ENCODE results near the gene LDLRAP1.
A peak's percentile ranks its signal among the peaks of the same experiment; 100 is the strongest.

The LDLRAP1 gene

DNA sequence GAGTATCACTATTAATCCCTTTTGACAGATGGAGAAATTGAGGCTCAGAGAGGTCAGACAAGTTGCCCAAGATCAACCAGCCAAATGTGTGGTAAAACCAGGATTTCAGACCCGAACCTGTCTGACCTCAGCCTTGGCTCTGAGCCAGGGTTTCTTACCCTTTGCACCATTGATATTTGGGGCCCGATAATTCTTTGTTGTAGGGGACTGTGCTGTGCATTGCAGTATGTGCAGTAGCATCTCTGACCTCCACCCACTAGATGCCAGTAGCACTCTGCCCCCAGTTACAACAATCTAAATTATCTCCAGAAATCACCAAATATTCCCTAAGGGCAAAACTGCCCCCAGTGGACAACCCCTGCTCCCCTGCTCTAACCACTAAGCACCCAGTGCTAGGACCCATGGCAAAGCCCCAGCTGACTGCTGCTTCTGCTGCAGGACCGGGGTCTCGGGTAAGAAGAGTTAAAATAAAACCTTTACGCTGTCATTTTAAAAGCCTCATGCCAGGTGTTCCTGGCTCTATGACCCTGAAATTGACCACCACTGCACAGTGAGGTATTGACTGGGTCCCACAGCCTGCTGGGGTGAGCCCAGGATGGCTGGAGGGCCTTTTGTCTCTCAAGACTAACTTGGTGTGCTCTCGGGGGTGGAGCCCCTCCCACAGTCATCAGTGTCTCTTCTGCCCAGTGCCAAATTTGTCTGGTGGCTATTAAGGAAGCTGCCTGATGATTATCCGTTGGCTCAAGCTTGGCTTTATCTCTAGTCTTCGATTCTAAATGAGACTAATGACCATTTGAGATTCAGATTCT lies 67.6 kb downstream of the LDLRAP1 start:
- DNase-seq, result peak in 1 of 2 experiments; percentile 26

DNA sequence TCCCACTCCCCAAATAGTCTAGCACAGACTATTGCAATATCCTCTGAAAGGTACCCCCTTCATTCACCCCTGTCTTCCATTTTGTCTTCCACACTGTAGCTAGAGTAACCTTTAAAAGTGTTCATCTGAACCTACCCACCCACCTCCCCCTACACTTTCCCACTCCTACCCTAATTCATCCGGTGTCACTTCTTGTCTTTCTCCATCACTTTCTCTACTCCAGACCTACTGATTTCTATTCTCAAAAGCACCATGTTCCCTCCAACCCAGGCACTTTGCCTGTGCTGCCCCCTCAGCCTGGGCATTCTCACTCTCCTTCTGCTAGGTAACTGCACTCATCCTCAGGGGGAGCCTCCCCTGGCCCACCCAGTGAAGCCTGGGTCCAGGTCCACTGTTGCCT lies 68.4 kb downstream of the LDLRAP1 start:
- no peak for DNase-seq

DNA sequence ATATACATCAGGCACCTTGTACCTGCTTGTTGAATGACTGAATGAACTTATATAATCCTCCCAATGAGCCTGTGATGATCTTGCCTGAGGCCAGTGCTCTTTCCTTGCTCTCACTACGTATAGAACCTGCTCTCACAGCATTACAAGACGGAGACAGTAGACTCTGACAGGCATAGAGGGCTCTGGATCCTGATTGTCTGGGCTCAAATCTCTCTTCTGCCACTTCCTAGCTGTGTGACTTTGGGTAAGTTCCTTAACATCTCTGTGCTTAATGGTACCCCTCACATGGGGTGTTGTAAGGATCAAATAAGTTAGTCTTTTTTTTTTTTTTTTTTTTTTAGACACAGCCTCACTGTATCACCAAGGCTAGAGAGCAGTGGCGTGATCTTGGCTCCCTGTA lies 69.0 kb downstream of the LDLRAP1 start:
- DNase-seq, result no peak

DNA sequence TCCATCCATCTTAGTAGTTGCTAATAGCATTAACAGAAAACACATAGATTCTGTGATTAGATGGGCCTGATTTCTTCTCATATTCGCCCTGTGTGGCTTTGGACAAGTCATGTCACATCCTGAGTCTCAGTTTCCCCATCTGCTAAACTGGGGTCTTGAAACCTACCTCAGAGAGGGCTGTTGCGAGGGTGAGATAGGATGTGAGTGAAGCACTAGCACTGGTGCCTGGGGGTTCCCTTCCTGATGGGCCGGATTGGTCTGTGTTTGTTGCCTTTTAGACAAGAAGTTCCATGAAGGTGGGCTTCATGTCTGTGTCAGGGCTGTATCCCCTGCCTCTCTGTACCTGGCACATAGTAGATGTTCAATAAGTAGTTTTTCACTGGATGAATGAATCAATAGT lies 69.7 kb downstream of the LDLRAP1 start:
- DNase-seq, result no peak

DNA sequence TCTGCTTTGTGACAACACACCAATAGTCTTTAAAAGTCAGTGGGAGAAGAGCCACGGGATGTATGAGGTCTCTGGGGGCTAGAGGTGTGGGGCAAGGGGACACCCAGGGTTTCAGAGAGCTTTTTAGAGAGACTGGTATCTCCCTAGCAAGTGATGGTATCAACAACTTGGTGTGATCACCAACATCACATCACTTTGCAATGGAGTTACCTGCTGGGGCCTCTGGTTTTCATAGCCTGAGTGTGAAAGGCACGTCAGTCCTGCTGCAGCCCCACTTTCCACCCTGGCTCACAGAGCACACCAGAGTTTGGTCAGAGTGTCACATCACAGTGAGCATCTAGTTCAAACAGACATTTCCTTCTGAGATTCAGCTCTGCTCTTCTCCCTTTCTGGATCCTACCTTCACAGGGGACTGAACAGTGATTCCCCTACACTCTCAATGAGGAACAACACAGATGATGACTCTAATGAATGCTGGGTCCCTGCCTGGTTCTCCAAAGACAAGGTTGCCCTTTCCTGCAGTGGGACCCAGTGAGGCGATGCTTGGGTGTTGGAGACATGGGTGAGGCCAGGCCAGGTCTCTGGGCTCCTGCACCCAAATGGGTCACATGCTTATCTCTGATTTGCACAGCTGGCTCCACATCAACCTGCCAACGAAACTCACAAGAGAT lies 71.2 kb downstream of the LDLRAP1 start:
- no peak for DNase-seq

DNA sequence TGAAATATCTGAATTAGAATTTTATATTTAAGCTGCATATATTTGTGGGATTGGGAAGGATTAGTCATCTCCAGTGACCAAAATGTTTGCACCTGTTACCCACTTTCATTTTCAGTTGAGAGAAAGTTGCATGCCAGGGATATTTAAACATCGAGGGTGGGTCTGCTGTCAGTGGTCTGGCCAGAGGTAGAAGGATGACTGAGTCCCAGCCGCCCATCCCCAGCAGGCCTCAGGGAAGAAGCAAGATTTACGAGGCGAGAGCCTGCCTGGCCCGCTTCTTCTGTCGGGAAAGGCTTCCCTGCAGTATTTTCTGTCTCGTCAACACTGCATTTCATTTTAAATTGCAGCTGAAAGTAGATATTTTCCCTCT lies 71.8 kb downstream of the LDLRAP1 start:
- no peak for DNase-seq

DNA sequence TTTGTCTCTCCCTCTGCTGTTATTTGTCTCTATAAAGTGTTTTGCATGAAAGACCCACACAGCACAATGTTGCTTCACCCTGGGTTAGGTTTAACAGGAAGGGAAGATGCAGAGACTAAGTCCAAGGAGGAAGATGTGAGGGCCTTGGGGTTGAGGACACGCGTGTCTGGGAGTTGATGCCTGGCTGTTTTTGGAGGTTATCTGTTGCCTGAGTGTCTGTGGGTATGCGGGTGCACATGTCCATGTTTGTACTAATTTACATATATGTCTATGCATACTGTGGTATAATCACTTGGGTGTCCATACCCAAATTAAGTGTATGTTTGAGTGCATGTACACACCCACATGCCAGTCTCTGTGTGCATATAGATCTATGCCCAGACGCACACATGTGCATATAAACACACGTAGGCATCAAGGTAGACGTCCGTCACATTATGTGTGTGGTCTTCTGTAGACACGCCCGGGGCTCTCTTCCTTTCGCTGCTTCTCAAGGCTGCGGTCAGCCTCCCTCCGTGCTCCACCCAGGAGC lies 72.2 kb downstream of the LDLRAP1 start:
- DNase-seq, result no peak

DNA sequence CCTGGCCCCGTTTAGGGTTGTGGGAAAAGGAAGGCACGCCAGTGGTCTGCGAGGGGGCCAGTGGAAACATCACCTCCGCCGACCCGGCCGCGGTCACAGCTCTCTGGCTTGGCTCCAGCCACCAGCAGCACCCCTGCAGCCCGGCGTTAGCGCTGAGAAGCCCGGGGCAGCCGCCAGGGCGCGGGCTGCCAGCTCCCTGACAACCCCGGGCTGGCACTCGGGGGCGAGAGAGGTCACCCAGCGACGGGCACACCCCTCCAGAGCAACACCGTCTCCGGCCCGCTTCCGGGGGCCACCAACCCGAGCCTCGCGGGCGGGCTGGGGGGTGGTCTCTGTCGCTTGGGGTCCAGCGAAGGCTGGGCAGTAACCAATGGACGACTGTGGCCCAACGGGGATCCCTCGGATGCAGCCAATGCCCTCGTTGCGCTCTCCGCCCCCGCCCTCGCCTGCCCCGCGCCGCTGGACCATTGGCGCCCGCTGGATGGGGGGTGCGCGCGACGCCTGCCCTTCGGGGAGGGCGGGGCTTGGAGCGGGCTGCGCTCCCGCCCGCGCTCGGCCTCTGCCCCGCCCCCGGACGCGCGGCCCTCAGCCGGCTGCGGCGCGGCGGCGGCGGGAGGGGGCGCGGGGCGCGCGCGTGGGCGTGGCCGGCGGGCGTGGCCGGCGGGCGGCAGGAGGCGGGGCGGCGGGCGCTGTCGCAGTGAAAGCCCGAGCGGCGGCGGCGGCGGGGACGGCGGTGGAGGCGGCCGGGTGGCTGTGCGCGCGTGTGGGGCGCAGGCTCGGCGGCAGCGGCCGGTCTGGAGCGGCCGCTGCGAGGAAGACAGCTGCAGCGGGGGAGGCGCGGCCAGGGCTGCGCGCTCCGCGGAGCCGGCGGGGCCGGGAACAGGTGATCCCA lies 72.9 kb downstream of the LDLRAP1 start, which contains the start of gene MAN1C1:
Gene MAN1C1, plus strand, starts transcription at position 697 of the 892 bp plus-strand sequence. CDS start 1,007 bp downstream, outside the sequence.
- DNase-seq, result peak; percentile 83 to 89

DNA sequence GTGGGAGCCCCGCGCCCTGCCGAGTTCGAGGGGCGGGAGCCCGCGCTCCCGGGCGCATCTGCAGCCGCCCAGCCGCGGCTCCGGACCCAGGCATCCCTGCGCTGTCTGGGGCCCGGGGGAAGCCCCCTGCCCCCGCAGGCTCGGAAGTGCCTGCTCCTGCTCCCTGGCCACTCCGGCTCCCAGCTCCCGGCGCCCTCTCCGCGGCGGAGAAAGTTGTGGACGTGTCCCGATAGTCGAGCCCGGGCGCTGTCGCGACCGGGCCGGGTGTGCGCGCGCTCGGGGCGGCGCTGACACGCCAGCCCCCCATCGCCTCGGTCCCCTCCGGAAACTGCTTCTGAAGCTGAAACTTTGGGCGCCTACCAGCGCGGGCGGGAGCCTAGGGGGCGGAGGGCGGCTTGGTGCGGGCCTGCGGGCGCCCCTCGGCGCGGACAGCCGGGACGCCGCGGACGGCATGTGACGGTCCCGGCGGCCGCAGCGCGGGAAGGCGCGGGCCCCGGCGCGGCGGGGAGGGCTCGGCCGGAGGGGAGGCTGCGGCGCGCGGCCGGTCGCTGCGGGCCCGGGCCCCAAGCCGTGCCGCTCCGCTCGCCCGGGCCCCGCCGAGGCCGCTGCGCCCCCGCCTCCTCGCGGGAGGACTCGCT lies 73.7 kb downstream of the LDLRAP1 start:
- DNase-seq, result no peak

DNA sequence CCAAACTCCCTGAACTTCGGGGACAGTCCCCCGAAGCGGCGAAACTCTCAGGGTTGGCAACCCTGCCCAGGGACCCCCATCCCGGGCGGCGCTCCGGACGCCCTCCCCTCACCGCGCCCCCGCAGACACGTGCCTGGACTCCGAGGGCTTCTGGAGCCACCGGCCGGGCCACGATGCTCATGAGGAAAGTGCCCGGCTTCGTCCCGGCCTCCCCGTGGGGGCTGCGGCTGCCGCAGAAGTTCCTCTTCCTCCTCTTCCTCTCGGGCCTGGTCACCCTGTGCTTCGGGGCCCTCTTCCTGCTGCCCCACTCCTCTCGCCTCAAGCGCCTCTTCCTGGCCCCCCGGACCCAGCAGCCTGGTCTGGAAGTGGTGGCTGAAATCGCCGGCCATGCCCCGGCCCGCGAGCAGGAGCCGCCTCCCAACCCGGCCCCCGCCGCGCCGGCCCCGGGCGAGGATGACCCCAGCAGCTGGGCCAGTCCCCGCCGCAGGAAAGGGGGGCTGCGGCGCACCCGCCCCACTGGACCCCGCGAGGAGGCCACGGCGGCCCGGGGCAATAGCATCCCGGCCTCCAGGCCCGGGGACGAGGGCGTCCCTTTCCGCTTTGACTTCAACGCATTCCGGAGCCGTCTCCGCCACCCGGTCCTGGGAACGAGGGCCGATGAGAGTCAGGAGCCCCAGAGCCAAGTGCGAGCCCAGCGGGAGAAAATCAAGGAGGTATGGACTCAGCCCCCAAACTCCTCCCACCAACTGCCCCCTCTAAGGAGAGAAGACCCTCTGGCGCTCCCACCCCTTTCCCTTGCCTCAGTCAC lies 74.4 kb downstream of the LDLRAP1 start:
- peak; percentile 9 to 33 for DNase-seq

DNA sequence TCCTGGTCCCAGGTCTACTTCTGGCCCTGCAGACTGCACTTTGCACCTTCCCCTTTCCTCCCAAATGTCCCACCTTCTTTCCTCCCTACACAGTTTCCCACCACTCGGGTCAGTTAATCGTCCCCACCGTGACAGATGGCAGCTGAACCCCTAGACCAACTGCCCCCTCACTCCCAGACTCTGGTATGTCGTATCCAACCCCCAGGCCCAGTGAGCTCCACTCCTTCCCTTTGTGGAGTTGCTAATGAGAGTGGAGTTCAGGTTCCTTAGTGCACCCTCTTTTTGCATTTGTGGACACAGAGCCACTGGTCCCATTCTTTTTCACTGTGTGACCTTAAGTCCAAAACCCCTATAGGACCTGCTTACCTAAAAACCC lies 75.0 kb downstream of the LDLRAP1 start:
- no peak for DNase-seq

Measured in AML-193 (cell line).